HCT116 (cell line): ENCODE measurements around the gene MORN5. TPM values are rescaled to one million over a fixed set of nuclear protein-coding genes. Genes with fewer than 3 reads are reported as not detected.

Experiments
- ATAC-seq: fragments of 200-7000 bp; cut with Tn5 transposase; 2 replicates; pipeline ENCODE4 v1.9.1; 2020; ENCODE audit warnings: mild to moderate bottlenecking, moderate library complexity
- BruUV-seq: library from RNA; stranded (reverse); fragments of 400-500 nt; replicated peaks from 2 replicates; lab custom pipeline; 2021; lab: Mats Ljungman, UMichigan
- CTCF ChIA-PET: fragments of 300-600 bp; sonication (Branson Sonifier 250); formaldehyde crosslinking; loops from one replicate; lab custom pipeline; 2021; ENCODE audit warnings: antibody characterized with exemption; lab: Charles Lee
- POLR2A ChIA-PET: fragments of 300-600, 350-600 bp; sonication (Branson Sonifier 250); formaldehyde crosslinking; loops from one replicate; lab custom pipeline; 2021; ENCODE audit warnings: antibody characterized with exemption; lab: Charles Lee
- RAD21 ChIA-PET, 2 experiments: fragments of 300-600 bp; sonication (Branson Sonifier 250); formaldehyde crosslinking; loops; one replicate each; lab custom pipeline; 2023; ENCODE audit warnings: low total read pairs in 2 of 2; ENCODE audit not compliant: uncharacterized antibody in 2 of 2, unreplicated experiment in 2 of 2, low non-redundant PET in 1 of 2; lab: Charles Lee
- DNase-seq: peaks from one replicate; pipeline ENCODE4 v3.0.0-alpha.2; 2010; ENCODE audit warnings: low read depth, low spot score
- H2AFZ ChIP-seq: fragments of 200-600 bp; shearing (Covaris generic), sonication (generic); 2 replicates; pipeline ENCODE4 v1.6.1; 2017; ENCODE audit warnings: low read depth, mixed run types, mixed read lengths, antibody characterized with exemption, low read length; ENCODE audit not compliant: poor library complexity, severe bottlenecking
- H3K27ac ChIP-seq: 2 replicates; pipeline ENCODE4 v1.5.1; 2012; ENCODE audit warnings: low read depth, low read length
- H3K27me3 ChIP-seq: fragments of 200-600 bp; sonication (generic); 2 replicates; pipeline ENCODE4 v1.6.1; 2016; ENCODE audit warnings: mixed run types, low read length, mixed read lengths; ENCODE audit not compliant: insufficient read depth
- H3K36me3 ChIP-seq, 2 experiments: fragments of 200-500 bp in 1 of 2; fragments of 200-600 bp in 1 of 2; sonication (Bioruptor generic) in 1 of 2; sonication (generic) in 1 of 2; 2 replicates each; pipeline versions ENCODE4 v1.5.1 to v1.6.1; 2014 to 2016; ENCODE audit warnings: low read length in 2 of 2, inconsistent platforms in 1 of 2, mixed read lengths in 1 of 2, mixed run types in 1 of 2; ENCODE audit not compliant: insufficient read depth in 2 of 2, control insufficient read depth in 1 of 2
- H3K4me1 ChIP-seq, 2 experiments: fragments of 200-600 bp in 1 of 2; sonication (generic) in 1 of 2; 2 replicates each; pipeline versions ENCODE4 v1.5.1 to v1.6.1; 2012 to 2017; ENCODE audit warnings: low read length in 2 of 2, inconsistent platforms in 1 of 2, mild to moderate bottlenecking in 1 of 2, mixed read lengths in 1 of 2, mixed run types in 1 of 2, moderate library complexity in 1 of 2; ENCODE audit not compliant: insufficient read depth in 2 of 2, control insufficient read depth in 1 of 2
- H3K4me2 ChIP-seq: fragments of 200-600 bp; sonication (generic); 2 replicates; pipeline ENCODE4 v1.6.1; 2017; ENCODE audit warnings: mixed run types, low read length, mixed read lengths
- H3K4me3 ChIP-seq, 2 experiments: fragments of 200-600 bp in 1 of 2; sonication (generic) in 1 of 2; replicated peaks in 1 of 2; 2 replicates each; pipeline ENCODE4 v1.5.1; 2011 to 2016; ENCODE audit warnings: low read length in 2 of 2, control low read depth in 1 of 2, low read depth in 1 of 2, mild to moderate bottlenecking in 1 of 2, mixed read lengths in 1 of 2, mixed run types in 1 of 2
- H3K79me2 ChIP-seq: fragments of 200-600 bp; sonication (generic); 2 replicates; pipeline ENCODE4 v1.6.1; 2017; ENCODE audit warnings: mild to moderate bottlenecking, mixed run types, low read length, moderate library complexity, mixed read lengths; ENCODE audit not compliant: insufficient read depth
- H3K9ac ChIP-seq: fragments of 200-600 bp; sonication (generic); 2 replicates; pipeline ENCODE4 v1.6.1; 2016; ENCODE audit warnings: low read length, mixed read lengths
- H3K9me2 ChIP-seq: fragments of 200-600 bp; sonication (generic), shearing (Covaris generic); 2 replicates; pipeline ENCODE4 v1.6.1; 2017; ENCODE audit warnings: mixed run types, mild to moderate bottlenecking, moderate library complexity; ENCODE audit not compliant: insufficient read depth
- H3K9me3 ChIP-seq, 2 experiments: fragments of 200-500 bp in 1 of 2; fragments of 200-600 bp in 1 of 2; sonication (Bioruptor generic) in 1 of 2; sonication (generic) in 1 of 2; 2 replicates each; pipeline ENCODE4 v1.6.1; 2014 to 2017; ENCODE audit warnings: low read length in 2 of 2, mixed read lengths in 2 of 2, inconsistent platforms in 1 of 2, low read depth in 1 of 2, mild to moderate bottlenecking in 1 of 2, mixed run types in 1 of 2, moderate library complexity in 1 of 2; ENCODE audit not compliant: control insufficient read depth in 1 of 2, insufficient read depth in 1 of 2
- H4K20me1 ChIP-seq: fragments of 200-600 bp; sonication (generic), shearing (Covaris generic); 2 replicates; pipeline ENCODE4 v1.6.1; 2017; ENCODE audit warnings: mixed run types, mild to moderate bottlenecking, moderate library complexity; ENCODE audit not compliant: insufficient read depth
- CBX3 ChIP-seq: IDR thresholded peaks from 2 replicates; pipeline ENCODE4 v1.6.1; 2012; ENCODE audit warnings: low read depth
- EGR1 ChIP-seq: IDR thresholded peaks from 2 replicates; pipeline ENCODE4 v1.6.1; 2012; ENCODE audit warnings: low read depth
- ELF1 ChIP-seq: IDR thresholded peaks from 2 replicates; pipeline ENCODE4 v1.6.1; 2012; ENCODE audit warnings: low read depth, borderline replicate concordance
- EZH2 ChIP-seq: fragments of 200-600 bp; sonication (generic); IDR thresholded peaks from 2 replicates; pipeline ENCODE4 v1.6.1; 2017; ENCODE audit warnings: antibody characterized with exemption, mixed run types
- EZH2phosphoT487 ChIP-seq: fragments of 200-600 bp; IDR thresholded peaks from 2 replicates; pipeline ENCODE4 v1.6.1; 2018; ENCODE audit warnings: antibody characterized with exemption, borderline replicate concordance
- FOSL1 ChIP-seq: IDR thresholded peaks from 2 replicates; pipeline ENCODE4 v1.6.1; 2012; ENCODE audit warnings: low read depth
- POLR2A ChIP-seq: IDR thresholded peaks from 2 replicates; pipeline ENCODE4 v1.7.0; 2011; ENCODE audit warnings: borderline replicate concordance; ENCODE audit not compliant: insufficient read depth, insufficient read length; ENCODE audit errors: extremely low read depth
- POLR2AphosphoS5 ChIP-seq: IDR thresholded peaks from 2 replicates; pipeline ENCODE4 v1.6.1; 2011; ENCODE audit warnings: mild to moderate bottlenecking, low read depth, low read length, moderate library complexity
- RAD21 ChIP-seq: IDR thresholded peaks from 2 replicates; pipeline ENCODE4 v1.6.1; 2012; ENCODE audit warnings: low read depth, mild to moderate bottlenecking
- SP1 ChIP-seq: IDR thresholded peaks from 2 replicates; pipeline ENCODE4 v1.6.1; 2012; ENCODE audit warnings: low read depth
- SRF ChIP-seq: IDR thresholded peaks from 2 replicates; pipeline ENCODE4 v1.6.1; 2012; ENCODE audit warnings: low read depth
- TCF7L2 ChIP-seq: IDR thresholded peaks from 2 replicates; pipeline ENCODE4 v1.7.0; 2011; ENCODE audit warnings: borderline replicate concordance, inconsistent platforms; ENCODE audit not compliant: insufficient read depth, insufficient read length; ENCODE audit errors: extremely low read depth
- ZBTB33 ChIP-seq: IDR thresholded peaks from 2 replicates; pipeline ENCODE4 v1.6.1; 2011; ENCODE audit warnings: mild to moderate bottlenecking, low read length, moderate library complexity; ENCODE audit not compliant: insufficient replicate concordance; ENCODE audit errors: extremely low read depth
- ZFX ChIP-seq: fragments of 450-650 bp; IDR thresholded peaks from 2 replicates; pipeline ENCODE4 v1.6.1; 2017
- ZNF274 ChIP-seq: fragments of 200-500 bp; sonication (Bioruptor generic); IDR thresholded peaks from 2 replicates; pipeline ENCODE4 v1.6.1; 2014; ENCODE audit warnings: mild to moderate bottlenecking, low read depth, low read length, inconsistent platforms
- intact Hi-C: fragments of 100-400 bp; cut with micrococcal nuclease; formaldehyde crosslinking; loops from 2 replicates; pipeline ENCODE4 v1.10.0; 2022
- total RNA-seq: library from RNA; stranded (reverse); gene quantifications from one replicate; pipeline ENCODE4 v1.2.1, GENCODE V29; 2021; ENCODE audit not compliant: unreplicated experiment
- TF ChIP-seq, protein P1 (sequence below), 3 experiments: fragments of 200-600 bp in 1 of 3; sonication (generic) in 1 of 3; IDR thresholded peaks in 2 of 3; conservative IDR thresholded peaks in 1 of 3; 2 replicates each; pipeline ENCODE4 v1.5.1; 2012 to 2017; ENCODE audit warnings: low read depth in 2 of 3, low read length in 2 of 3, antibody characterized with exemption in 1 of 3, borderline replicate concordance in 1 of 3, control low read depth in 1 of 3, mild to moderate bottlenecking in 1 of 3, mixed read lengths in 1 of 3, mixed run types in 1 of 3, moderate library complexity in 1 of 3; ENCODE audit not compliant: insufficient read depth in 1 of 3
- TF ChIP-seq, protein P2 (sequence below): IDR thresholded peaks from 2 replicates; pipeline ENCODE4 v1.6.1; 2012

MORN5 gene
- total RNA-seq, 1 experiment from 2014 or later: not detected

DNA sequence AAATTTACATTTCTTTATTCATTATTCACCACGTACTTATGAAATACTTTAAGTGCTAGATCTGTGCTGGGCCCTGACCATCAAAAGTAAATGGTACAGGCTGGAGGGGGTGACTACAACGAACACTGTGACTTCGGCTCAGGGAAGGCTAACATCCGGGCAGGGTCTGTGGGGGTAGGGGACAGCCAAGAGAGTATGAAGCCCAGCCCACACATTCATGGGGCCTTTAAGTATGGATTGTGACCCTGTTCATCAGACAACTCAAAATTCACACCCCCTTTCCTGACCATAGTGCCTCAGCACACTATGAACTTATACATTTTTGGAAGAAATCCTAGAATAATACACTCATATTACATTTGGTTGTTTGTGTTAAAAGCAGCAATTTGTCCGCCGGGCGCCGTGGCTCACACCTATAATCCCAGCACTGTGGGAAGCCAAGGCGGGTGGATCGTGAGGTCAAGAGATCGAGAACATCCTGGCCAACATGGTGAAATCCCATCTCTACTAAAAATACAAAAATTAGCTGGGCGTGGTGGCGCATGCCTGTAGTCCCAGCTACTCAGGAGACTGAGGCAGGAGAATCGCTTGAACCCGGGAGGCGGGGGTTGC lies 33.3 kb downstream of the MORN5 start:
- Histone ChIP-seq H3K27me3 (no peaks in the 10 kb centered on the region), H3K4me1 (no peaks in the 10 kb centered on the region), H3K4me3 (no peak overlapping the region), H3K79me2 (no peaks in the 10 kb centered on the region), H3K36me3 (no peaks in the 10 kb centered on the region), H3K9me2 (no peaks in the 10 kb centered on the region), H3K4me2 (no peak overlapping the region), H2AFZ (no peak overlapping the region), H3K9me3 (no peaks in the 10 kb centered on the region), H3K9ac (no peak overlapping the region), H4K20me1 (no peaks in the 10 kb centered on the region), H3K27ac (no peak overlapping the region)
- TF ChIP-seq ZNF274: no peak
- no peak for TF ChIP-seq SRF
- no peak for TF ChIP-seq TCF7L2
- no peak for TF ChIP-seq CBX3
- no peak for TF ChIP-seq EZH2
- TF ChIP-seq EZH2phosphoT487: no peak
- TF ChIP-seq ZBTB33: no peak
- no peak for TF ChIP-seq POLR2AphosphoS5
- no peak for TF ChIP-seq SP1
- TF ChIP-seq POLR2A: no peak
- TF ChIP-seq ZFX: no peak
- no peak for TF ChIP-seq ELF1
- TF ChIP-seq, protein P1, sequence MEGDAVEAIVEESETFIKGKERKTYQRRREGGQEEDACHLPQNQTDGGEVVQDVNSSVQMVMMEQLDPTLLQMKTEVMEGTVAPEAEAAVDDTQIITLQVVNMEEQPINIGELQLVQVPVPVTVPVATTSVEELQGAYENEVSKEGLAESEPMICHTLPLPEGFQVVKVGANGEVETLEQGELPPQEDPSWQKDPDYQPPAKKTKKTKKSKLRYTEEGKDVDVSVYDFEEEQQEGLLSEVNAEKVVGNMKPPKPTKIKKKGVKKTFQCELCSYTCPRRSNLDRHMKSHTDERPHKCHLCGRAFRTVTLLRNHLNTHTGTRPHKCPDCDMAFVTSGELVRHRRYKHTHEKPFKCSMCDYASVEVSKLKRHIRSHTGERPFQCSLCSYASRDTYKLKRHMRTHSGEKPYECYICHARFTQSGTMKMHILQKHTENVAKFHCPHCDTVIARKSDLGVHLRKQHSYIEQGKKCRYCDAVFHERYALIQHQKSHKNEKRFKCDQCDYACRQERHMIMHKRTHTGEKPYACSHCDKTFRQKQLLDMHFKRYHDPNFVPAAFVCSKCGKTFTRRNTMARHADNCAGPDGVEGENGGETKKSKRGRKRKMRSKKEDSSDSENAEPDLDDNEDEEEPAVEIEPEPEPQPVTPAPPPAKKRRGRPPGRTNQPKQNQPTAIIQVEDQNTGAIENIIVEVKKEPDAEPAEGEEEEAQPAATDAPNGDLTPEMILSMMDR (IDR thresholded peaks at IDR 0.05 in 2 of 3, conservative IDR thresholded peaks at IDR 0.05 in 1 of 3; ENCODE audit: borderline replicate concordance in 1 of 3, insufficient read depth in 1 of 3, low read depth in 2 of 3, low read length in 2 of 3): no peak
- no peak for TF ChIP-seq RAD21
- TF ChIP-seq EGR1: no peak
- no peak for TF ChIP-seq FOSL1
- TF ChIP-seq, protein P2, sequence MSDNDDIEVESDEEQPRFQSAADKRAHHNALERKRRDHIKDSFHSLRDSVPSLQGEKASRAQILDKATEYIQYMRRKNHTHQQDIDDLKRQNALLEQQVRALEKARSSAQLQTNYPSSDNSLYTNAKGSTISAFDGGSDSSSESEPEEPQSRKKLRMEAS: no peak
- no TSS peak for BruUV-seq
- no peak for ATAC-seq
- POLR2A ChIA-PET: no interaction called here
- RAD21 ChIA-PET: no interaction called here
- no peak for DNase-seq
- intact Hi-C loops: no loop called here
- CTCF ChIA-PET: no interaction called here
